ENCODE data around the gene FBXL7.

GRCh38 chr5:15592728-15593127, 92.7 kb downstream of the FBXL7 start:
- TF ChIP-seq CTCF (IDR thresholded peaks at IDR 0.05; ENCODE audit: extremely low read depth in 1 of 2, insufficient read depth in 1 of 2, low read depth in 1 of 2, low read length in 2 of 2) (no peak), GATA2 (IDR thresholded peaks at IDR 0.05; ENCODE audit: insufficient read depth, insufficient read length, low read depth, low read length) (no peak), POLR2A (IDR thresholded peaks at IDR 0.05; ENCODE audit: low read depth, low read length) (no peak), MAX (IDR thresholded peaks at IDR 0.05; ENCODE audit: insufficient read depth, insufficient read length) (no peak), POLR2AphosphoS5 (IDR thresholded peaks at IDR 0.05; ENCODE audit: insufficient read depth, low read depth, low read length) (no peak), EZH2 (IDR thresholded peaks at IDR 0.05; ENCODE audit: borderline replicate concordance, low read depth, low read length, severe bottlenecking) (no peak), MYC (IDR thresholded peaks at IDR 0.05; ENCODE audit: low read depth, low read length) (no peak), FOS (IDR thresholded peaks at IDR 0.05; ENCODE audit: borderline replicate concordance, insufficient read depth, low read length) (no peak)

All from endothelial cell of umbilical vein (primary cell).